AG09309 (cell line): ENCODE data around the gene CYP2C9.
"Not testable (repeated sequence)": the region's sequence is repeated elsewhere in the genome, so short reads cannot be mapped to it uniquely, and the experiment has no call there.

Experiments used
- DNase-seq: peaks from one replicate; pipeline ENCODE4 v3.0.0-alpha.2; 2010; ENCODE audit warnings: low read depth
- H3K4me3 ChIP-seq: 2 replicates; pipeline ENCODE4 v1.5.1; 2011; ENCODE audit warnings: mild to moderate bottlenecking, low read depth, low read length, moderate library complexity; ENCODE audit not compliant: control insufficient read depth
- CTCF ChIP-seq: IDR thresholded peaks from 2 replicates; pipeline ENCODE4 v1.5.1; 2011; ENCODE audit warnings: mild to moderate bottlenecking, low read depth, low read length, inconsistent platforms; ENCODE audit not compliant: insufficient read depth, control insufficient read depth; ENCODE audit errors: missing control alignments

CYP2C9 gene

DNA sequence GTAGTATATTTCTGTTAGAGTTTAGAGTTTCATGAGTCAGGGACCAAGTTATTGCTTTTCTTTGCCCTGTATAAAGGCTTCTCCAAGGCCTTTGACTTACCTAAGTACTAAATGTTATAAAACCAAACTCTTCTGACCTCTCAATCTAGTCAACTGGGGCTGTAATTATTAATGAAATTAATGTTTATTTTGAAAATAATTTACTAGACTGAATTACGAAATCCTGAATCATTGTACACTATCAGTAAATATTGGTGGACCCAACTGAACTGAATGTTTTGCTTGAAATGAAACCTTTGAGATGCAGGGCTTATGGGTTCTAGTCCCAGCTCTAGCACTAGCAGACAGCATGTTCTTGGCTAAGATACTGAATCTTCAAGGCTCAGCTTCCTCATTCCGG is 1.7 kb upstream of the CYP2C9 start:
- TF ChIP-seq CTCF = no peak
- H3K4me3 ChIP-seq = no peak overlapping the region
- DNase-seq = no peak

- not testable (repeated sequence) for DNase-seq, H3K4me3 ChIP-seq
Measured at GRCh38 chr10:94943432-94944103, 5.1 kb downstream of the CYP2C9 start.

DNA sequence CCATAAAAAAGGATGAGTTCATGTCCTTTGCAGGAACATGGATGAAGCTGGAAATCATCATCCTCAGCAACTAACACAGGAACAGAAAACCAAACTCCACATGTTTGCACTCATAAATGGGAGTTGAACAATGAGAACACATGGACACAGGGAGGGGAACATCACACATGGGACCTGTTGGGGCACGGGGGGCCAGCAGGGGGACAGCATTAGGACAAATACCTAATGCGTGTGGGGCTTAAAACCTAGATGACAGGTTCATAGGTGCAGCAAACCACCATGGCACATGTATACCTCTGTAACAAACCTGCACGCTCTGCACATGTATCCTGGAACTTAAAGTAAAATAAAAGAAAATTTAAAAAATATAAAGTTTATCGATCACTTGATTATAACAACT is 7.7 kb downstream of the CYP2C9 start:
- H3K4me3 ChIP-seq, DNase-seq: not testable (repeated sequence)

- H3K4me3 ChIP-seq = no peak overlapping the region
- DNase-seq = no peak
- peak; percentile 43 for TF ChIP-seq CTCF
Measured at GRCh38 chr10:94963901-94964300, 25.4 kb downstream of the CYP2C9 start.

GRCh38 chr10:94983555-94983954 is 45.1 kb downstream of the CYP2C9 start:
- H3K4me3 ChIP-seq = no peak overlapping the region
- DNase-seq = no peak
- no peak for TF ChIP-seq CTCF

GRCh38 chr10:94989192-94989591 is 50.7 kb downstream of the CYP2C9 start:
- TF ChIP-seq CTCF = no peak
- H3K4me3 ChIP-seq = no peak overlapping the region
- DNase-seq = no peak

GRCh38 chr10:94991243-94991888 is 52.9 kb downstream of the CYP2C9 start:
- no peak for TF ChIP-seq CTCF
- H3K4me3 ChIP-seq = no peak overlapping the region
- no peak for DNase-seq

DNA sequence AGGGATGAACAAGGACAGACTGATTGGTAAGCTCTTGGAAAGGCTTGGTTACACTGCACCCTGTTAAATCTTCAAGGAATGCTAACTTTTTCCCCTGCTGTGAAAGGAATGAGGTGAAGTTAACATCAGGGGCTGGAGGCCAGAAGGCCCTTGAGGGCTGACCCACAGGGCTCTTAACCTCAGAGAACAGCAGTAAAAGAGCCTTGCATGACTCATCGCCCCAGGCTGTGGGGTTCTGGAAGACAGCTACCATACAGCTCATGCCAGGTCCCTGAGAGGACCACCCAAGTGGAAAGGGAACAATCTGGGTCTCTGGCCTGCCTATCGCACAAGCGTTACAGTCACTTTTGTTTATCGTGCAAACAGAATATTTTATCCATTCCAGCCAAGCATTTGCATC is 54.4 kb downstream of the CYP2C9 start:
- TF ChIP-seq CTCF = no peak
- H3K4me3 ChIP-seq = no peak overlapping the region
- no peak for DNase-seq
